Fibroblast of pulmonary artery (primary cell): ENCODE data around the gene TNS3.
A peak's percentile ranks its signal among the peaks of the same experiment; 100 is the strongest.

Experiments used
- DNase-seq: peaks from one replicate; pipeline ENCODE4 v3.0.0-alpha.2; 2010; ENCODE audit warnings: low read depth
- H3K4me3 ChIP-seq: replicated peaks from 2 replicates; pipeline ENCODE4 v1.5.1; 2011; ENCODE audit warnings: low read depth, mild to moderate bottlenecking, control low read depth, low read length, moderate library complexity
- TF ChIP-seq, protein P1 (sequence below): IDR thresholded peaks from 2 replicates; pipeline ENCODE4 v1.5.1; 2011; ENCODE audit warnings: mild to moderate bottlenecking, control low read depth, low read length, inconsistent platforms; ENCODE audit errors: missing control alignments

The TNS3 gene

DNA sequence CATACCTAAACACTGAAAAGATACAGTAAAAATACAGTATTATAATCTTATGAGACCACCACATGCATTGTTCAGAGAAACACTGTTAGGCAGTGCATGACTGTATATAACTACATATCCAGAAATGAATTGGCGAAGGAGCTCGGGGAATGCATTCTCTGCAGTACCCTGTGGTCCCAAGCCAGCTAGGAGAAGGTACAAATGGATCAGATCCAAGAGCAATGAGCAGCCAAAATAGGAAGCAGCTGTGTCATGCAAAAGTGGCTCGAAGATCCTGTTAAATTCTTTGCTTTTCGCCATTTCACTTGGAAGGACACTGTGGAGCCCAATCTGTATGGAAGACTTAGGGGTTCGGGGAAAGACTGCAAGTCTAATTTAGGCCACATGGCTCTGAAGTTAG lies 334.8 kb downstream of the TNS3 start:
- TF ChIP-seq, protein P1, sequence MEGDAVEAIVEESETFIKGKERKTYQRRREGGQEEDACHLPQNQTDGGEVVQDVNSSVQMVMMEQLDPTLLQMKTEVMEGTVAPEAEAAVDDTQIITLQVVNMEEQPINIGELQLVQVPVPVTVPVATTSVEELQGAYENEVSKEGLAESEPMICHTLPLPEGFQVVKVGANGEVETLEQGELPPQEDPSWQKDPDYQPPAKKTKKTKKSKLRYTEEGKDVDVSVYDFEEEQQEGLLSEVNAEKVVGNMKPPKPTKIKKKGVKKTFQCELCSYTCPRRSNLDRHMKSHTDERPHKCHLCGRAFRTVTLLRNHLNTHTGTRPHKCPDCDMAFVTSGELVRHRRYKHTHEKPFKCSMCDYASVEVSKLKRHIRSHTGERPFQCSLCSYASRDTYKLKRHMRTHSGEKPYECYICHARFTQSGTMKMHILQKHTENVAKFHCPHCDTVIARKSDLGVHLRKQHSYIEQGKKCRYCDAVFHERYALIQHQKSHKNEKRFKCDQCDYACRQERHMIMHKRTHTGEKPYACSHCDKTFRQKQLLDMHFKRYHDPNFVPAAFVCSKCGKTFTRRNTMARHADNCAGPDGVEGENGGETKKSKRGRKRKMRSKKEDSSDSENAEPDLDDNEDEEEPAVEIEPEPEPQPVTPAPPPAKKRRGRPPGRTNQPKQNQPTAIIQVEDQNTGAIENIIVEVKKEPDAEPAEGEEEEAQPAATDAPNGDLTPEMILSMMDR = no peak
- H3K4me3 ChIP-seq = no peak overlapping the region
- no peak for DNase-seq

DNA sequence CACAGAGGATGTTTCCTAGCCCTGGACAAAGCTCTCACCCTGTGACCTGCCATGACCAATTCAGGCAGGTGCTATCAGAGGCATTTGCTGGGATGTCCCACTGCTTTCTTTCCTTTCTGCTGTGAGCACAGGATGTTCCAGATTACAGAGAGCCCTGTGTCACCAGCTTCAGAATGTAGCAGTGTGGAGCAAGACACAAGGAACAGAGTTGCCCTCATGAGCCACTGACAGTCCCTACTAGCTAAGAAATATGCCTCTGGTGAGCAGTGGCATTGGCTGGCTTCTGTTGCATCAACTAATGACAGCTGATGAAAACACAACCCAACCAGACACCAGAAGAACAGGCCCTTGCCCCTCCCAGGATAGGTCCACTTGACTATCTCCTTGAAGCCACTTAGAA lies 337.2 kb downstream of the TNS3 start:
- TF ChIP-seq, protein P1 = no peak
- H3K4me3 ChIP-seq = no peak overlapping the region

DNA sequence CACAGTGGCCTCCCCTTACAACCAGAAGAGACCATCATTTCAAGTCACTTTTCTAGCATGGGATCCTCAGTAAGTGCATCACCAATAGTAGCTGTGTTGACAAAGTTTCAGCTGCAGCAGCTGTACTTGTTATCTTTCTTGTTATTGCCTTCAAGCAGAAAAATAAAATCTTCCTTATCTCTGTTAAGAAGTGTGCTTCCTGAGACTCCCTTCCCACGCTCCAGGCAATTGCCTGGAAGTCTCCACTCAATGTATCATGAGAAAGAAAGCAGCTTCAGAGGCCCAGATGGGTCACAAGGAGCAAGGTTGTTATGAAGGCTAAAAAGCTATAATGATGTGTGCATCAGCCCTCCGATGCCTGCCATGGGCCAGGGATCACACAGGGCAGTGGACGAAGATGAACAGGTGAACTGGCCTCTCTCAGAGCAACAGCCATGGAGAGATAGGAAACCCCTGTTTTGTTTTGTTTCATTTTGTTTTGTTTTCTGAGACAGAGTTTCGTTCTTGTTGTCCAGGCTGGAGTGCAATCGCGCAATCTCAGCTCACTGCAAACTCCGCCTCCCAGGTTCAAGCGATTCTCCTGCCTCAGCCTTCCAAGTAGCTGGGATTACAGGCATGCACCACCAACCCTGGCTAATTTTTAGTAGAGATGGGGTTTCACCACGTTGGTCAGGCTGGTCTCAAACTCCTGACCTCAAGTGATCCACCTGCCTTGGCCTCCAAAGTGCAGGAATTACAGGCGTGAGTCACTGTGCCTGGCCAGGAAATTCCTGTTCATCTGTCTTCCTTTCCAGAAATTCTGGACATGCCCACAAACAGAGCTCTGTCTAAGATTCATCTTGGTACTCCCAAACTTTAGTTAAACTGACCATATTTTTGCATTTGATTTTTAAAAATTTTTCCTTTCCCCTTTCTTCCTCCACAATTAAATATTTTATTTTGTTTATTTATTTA lies 340.5 kb downstream of the TNS3 start:
- TF ChIP-seq, protein P1 = no peak
- H3K4me3 ChIP-seq = no peak overlapping the region
- peak; percentile 41 for DNase-seq

More for the DNA sequence above, 337.2 kb downstream of the TNS3 start:
- no peak for DNase-seq

DNA sequence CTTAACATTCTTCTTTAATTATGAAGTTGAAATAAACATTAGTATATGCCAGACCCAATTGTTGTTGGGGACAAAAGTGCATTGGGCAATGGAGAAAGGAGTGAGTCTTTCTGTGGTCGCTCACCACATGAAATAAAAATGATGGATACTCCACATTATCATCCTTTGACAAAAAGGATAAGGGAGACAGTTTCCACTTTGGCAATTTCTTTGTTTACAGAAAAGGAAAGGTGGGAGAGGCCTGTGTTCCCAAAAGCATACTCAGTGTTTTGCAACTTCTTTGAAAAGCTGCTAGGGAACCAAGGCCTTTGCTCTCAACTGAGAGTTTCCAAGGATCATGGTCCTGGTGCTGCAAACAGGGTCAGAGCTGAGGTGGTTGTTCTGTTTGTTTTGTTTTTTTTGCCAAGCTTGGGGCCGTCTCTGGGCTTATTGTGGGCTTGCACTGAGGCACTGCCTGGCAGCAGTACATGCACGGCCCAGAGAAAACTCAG lies 341.9 kb downstream of the TNS3 start:
- TF ChIP-seq, protein P1 = no peak
- DNase-seq = peak; percentile 28
- no peak overlapping the region for H3K4me3 ChIP-seq

DNA sequence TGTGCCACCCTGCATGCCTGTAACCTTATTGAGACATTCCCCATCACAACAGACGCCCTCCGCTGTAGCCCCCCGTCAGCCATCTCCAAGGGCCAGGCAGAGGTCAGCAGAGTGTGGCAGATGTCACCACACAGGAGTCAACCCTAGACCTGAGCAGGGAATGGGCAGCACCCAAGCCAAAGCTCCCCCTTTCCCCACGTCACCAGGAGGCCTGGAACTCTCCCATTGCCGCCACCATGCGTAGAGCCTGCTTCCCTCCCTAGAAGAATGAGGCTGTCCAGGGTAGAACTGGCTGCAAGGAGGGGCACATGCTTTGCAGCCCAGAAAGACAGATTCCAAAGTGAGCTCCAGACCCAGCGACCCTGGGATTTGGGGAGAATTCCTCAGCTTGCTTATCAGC lies 342.9 kb downstream of the TNS3 start:
- TF ChIP-seq, protein P1 = no peak
- DNase-seq = no peak
- H3K4me3 ChIP-seq = no peak overlapping the region

DNA sequence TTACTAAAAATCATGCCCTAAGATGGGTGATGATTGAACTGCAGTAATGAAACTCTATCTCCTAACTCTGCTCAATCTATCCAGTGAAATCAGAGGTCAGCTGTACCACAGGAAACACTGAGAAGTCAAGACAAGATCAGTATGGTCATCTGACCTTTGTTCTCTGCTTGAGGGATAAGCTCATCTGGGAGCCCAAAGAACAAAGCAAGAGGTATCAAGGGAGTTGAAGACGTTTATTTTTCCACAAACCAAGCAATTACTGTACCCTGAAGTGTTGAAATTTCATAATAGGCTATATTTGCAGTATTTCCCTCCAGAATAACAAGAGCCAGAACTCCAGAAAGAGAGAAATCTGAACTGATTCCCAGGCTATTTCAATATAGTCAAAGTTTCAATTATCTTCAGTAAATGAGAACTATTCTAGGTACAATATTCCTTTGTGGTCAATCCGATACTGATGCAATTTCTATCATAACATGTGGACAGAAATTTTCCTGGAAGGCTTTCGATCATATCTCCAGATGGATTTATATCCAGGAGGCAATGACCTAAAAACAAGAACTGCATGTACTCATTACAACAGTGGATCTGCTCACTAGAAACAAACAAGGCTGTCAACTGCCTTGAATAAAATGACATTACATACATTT lies 345.3 kb downstream of the TNS3 start:
- TF ChIP-seq, protein P1 = no peak
- no peak for DNase-seq
- no peak overlapping the region for H3K4me3 ChIP-seq
